Measurements from ENCODE around the gene LANCL2. TPM values are rescaled to one million over a fixed set of nuclear protein-coding genes. Genes with fewer than 3 reads are reported as not detected.
"Not testable (repeated sequence)": the region's sequence is repeated elsewhere in the genome, so short reads cannot be mapped to it uniquely, and the experiment has no call there.

The LANCL2 gene
- total RNA-seq, 1 experiment from 2014 or later = 26.4 TPM

- H4K5ac ChIP-seq (ENCODE audit: insufficient read length, low read depth, low read length) = no peak overlapping the region
- no peak overlapping the region for H3K4me3 Mint-ChIP-seq
Measured at GRCh38 chr7:55470261-55470660, 105.1 kb downstream of the LANCL2 start.

GRCh38 chr7:55471594-55471993 lies 106.5 kb downstream of the LANCL2 start:
- H3K27ac Mint-ChIP-seq; H4K20me1 ChIP-seq (ENCODE audit: control insufficient read depth, insufficient read depth, insufficient read length); H3K18ac ChIP-seq (ENCODE audit: insufficient read length, low read depth, low read length); H3K4ac ChIP-seq (ENCODE audit: low read depth, low read length); H3K27me3 ChIP-seq (ENCODE audit: insufficient read depth, low read length); H4K5ac ChIP-seq (ENCODE audit: insufficient read length, low read depth, low read length); H3K4me3 Mint-ChIP-seq; H2BK12ac ChIP-seq (ENCODE audit: insufficient read length, low read depth, low read length); H2BK5ac ChIP-seq (ENCODE audit: insufficient read length, low read length); H2AFZ ChIP-seq (ENCODE audit: low read length); H4K91ac ChIP-seq (ENCODE audit: insufficient read length, low read depth, low read length); H3K79me1 ChIP-seq (ENCODE audit: insufficient read depth, low read depth, low read length, poor library complexity, severe bottlenecking); H2BK15ac ChIP-seq (ENCODE audit: low read depth, low read length); H3K14ac ChIP-seq (ENCODE audit: insufficient read depth, low read length); H3T11ph ChIP-seq (ENCODE audit: low read length); H2BK20ac ChIP-seq (ENCODE audit: low read depth, low read length, poor library complexity, severe bottlenecking); H3K56ac ChIP-seq (ENCODE audit: insufficient read length, low read depth, low read length); H4K8ac ChIP-seq (replicated peaks; ENCODE audit: insufficient read length, low read depth, low read length); H2BK120ac ChIP-seq (ENCODE audit: low read depth, low read length, poor library complexity, severe bottlenecking); H3K23me2 ChIP-seq (ENCODE audit: insufficient read length, low read depth, low read length, poor library complexity, severe bottlenecking); DNase-seq; H3K27ac ChIP-seq (ENCODE audit: insufficient read length, low read depth, low read length); H3K4me1 Mint-ChIP-seq; H3K27me3 Mint-ChIP-seq (ENCODE audit: low read depth); H3K9ac ChIP-seq (ENCODE audit: extremely low read depth, insufficient read length, low read length); H2AK5ac ChIP-seq (ENCODE audit: insufficient read length, low read length); H3K4me1 ChIP-seq (ENCODE audit: insufficient read depth, low read length); H3K79me2 ChIP-seq (ENCODE audit: insufficient read depth, low read length); H3K4me2 ChIP-seq (ENCODE audit: insufficient read depth, insufficient read length, low read length); H3K23ac ChIP-seq (ENCODE audit: insufficient read length, low read depth, low read length): not testable (repeated sequence)
- Mint-ChIP-seq H3K9me3 (peaks cover 11 to 14% of the 10 kb centered on the region in 2 experiments), H3K36me3 (ENCODE audit: insufficient read depth in 1 of 3, low read depth in 3 of 3) (peaks cover 29 to 32% (median 32%) of the 10 kb centered on the region in 3 experiments)
- H3K9me3 ChIP-seq (ENCODE audit: control insufficient read depth, low read depth, low read length) = peaks cover 11% of the 10 kb centered on the region
- no CpG with 5 or more reads among the region's 9 CpGs for WGBS (ENCODE audit: extremely low coverage, insufficient read length, low lambda C conversion rate)

More at GRCh38 chr7:55470261-55470660, 105.1 kb downstream of the LANCL2 start:
- Histone ChIP-seq H3K9ac (ENCODE audit: extremely low read depth, insufficient read length, low read length) (no peak overlapping the region), H4K91ac (ENCODE audit: insufficient read length, low read depth, low read length) (no peak overlapping the region), H3K9me3 (ENCODE audit: control insufficient read depth, low read depth, low read length) (peaks cover 11% of the 10 kb centered on the region), H3K27me3 (ENCODE audit: insufficient read depth, low read length) (no peaks in the 10 kb centered on the region), H3K4ac (ENCODE audit: low read depth, low read length) (no peak overlapping the region), H3K18ac (ENCODE audit: insufficient read length, low read depth, low read length) (no peak overlapping the region), H2AFZ (ENCODE audit: low read length) (no peak overlapping the region), H3K27ac (ENCODE audit: insufficient read length, low read depth, low read length) (no peak overlapping the region), H3K4me1 (ENCODE audit: insufficient read depth, low read length) (no peaks in the 10 kb centered on the region), H3K4me2 (ENCODE audit: insufficient read depth, insufficient read length, low read length) (no peak overlapping the region), H2AK5ac (ENCODE audit: insufficient read length, low read length) (no peak overlapping the region), H3K23ac (ENCODE audit: insufficient read length, low read depth, low read length) (no peak overlapping the region), H3K56ac (ENCODE audit: insufficient read length, low read depth, low read length) (no peak overlapping the region), H3K23me2 (ENCODE audit: insufficient read length, low read depth, low read length, poor library complexity, severe bottlenecking) (no peaks in the 10 kb centered on the region), H2BK5ac (ENCODE audit: insufficient read length, low read length) (no peak overlapping the region), H2BK12ac (ENCODE audit: insufficient read length, low read depth, low read length) (no peak overlapping the region), H3T11ph (ENCODE audit: low read length) (no peak overlapping the region), H2BK120ac (ENCODE audit: low read depth, low read length, poor library complexity, severe bottlenecking) (no peak overlapping the region), H3K14ac (ENCODE audit: insufficient read depth, low read length) (no peak overlapping the region), H3K79me2 (ENCODE audit: insufficient read depth, low read length) (no peaks in the 10 kb centered on the region), H4K8ac (replicated peaks; ENCODE audit: insufficient read length, low read depth, low read length) (no peak overlapping the region), H2BK20ac (ENCODE audit: low read depth, low read length, poor library complexity, severe bottlenecking) (no peak overlapping the region), H4K20me1 (ENCODE audit: control insufficient read depth, insufficient read depth, insufficient read length) (no peaks in the 10 kb centered on the region), H3K79me1 (ENCODE audit: insufficient read depth, low read depth, low read length, poor library complexity, severe bottlenecking) (no peaks in the 10 kb centered on the region), H2BK15ac (ENCODE audit: low read depth, low read length) (no peak overlapping the region)
- H3K4me1 Mint-ChIP-seq = no peaks in the 10 kb centered on the region
- H3K27ac Mint-ChIP-seq = peak overlapping the region in 1 of 3 experiments; percentile 43; a peak in 2 of 7 replicates
- no CpG with 5 or more reads among the region's 2 CpGs for WGBS (ENCODE audit: extremely low coverage, insufficient read length, low lambda C conversion rate)
- no peak for TF ChIP-seq CTCF (conservative IDR thresholded peaks at IDR 0.05)
- DNase-seq = no peak
- H3K36me3 Mint-ChIP-seq (ENCODE audit: insufficient read depth in 1 of 3, low read depth in 3 of 3) = peaks cover 39 to 43% (median 43%) of the 10 kb centered on the region in 3 experiments
- H3K9me3 Mint-ChIP-seq = peaks cover 19 to 22% of the 10 kb centered on the region in 2 experiments
- no peaks in the 10 kb centered on the region; the same call in none of the 2 replicates for H3K27me3 Mint-ChIP-seq (ENCODE audit: low read depth)

All from H9 (cell line).